DMS114 treated with DMSO at 0.1 percent for 48 hours (cell line): ENCODE data around the gene IL3.

Source experiments
- DNase-seq: peaks from one replicate; lab custom pipeline; 2025; ENCODE audit not compliant: unreplicated experiment; lab: John Stamatoyannopoulos, UW

The IL3 gene, protein sequence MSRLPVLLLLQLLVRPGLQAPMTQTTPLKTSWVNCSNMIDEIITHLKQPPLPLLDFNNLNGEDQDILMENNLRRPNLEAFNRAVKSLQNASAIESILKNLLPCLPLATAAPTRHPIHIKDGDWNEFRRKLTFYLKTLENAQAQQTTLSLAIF

DNA sequence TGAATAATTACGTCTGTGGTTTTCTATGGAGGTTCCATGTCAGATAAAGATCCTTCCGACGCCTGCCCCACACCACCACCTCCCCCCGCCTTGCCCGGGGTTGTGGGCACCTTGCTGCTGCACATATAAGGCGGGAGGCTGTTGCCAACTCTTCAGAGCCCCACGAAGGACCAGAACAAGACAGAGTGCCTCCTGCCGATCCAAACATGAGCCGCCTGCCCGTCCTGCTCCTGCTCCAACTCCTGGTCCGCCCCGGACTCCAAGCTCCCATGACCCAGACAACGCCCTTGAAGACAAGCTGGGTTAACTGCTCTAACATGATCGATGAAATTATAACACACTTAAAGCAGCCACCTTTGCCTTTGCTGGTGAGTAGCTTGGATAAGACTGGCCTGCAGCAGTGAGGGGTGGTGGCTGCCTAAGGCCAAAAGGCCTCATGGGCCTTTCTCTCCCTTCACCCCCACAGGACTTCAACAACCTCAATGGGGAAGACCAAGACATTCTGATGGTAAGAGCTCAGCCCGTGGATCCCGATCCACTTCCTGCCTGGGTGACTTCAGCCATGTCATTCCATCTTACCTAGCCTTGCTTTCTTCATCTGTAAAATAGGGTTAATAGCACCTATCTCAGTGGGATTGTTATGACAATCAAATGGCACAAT lies at the start of gene IL3:
Gene IL3 (plus strand): TSS at position 155 of the 661 bp plus-strand sequence. CDS start 52 bp downstream, at position 207.
- no peak for DNase-seq

DNA sequence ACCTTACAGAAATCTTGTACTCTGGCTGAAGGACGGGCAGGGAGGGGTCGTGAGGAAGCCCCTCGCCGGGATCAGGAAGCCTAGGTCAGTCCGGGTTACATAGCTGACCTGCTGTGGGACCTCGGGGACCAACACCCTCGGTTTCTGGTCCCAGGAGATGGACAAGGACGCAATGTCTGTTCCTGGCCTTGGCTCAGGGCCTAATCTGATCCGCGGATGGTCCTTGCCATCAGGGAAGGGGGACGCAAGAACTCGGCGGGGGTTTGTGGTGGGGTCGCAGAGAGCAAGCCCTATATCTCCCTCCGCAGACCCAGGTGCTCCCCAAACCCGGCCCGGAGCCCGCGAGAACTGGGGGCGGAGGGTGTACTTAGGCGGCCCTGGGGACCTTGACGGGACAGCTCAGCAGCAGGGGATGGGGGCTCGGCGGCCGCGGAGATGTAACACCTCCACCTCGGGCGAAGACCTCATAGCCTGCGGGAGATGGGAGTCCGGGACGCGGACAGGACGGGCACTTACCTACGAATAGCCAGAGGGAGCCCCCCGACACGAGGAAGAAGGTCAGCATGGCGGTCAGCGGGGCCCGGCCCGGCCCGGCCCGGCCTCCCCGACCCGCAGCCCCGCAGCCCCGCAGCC lies 49.4 kb upstream of the IL3 start:
- DNase-seq = no peak

DNA sequence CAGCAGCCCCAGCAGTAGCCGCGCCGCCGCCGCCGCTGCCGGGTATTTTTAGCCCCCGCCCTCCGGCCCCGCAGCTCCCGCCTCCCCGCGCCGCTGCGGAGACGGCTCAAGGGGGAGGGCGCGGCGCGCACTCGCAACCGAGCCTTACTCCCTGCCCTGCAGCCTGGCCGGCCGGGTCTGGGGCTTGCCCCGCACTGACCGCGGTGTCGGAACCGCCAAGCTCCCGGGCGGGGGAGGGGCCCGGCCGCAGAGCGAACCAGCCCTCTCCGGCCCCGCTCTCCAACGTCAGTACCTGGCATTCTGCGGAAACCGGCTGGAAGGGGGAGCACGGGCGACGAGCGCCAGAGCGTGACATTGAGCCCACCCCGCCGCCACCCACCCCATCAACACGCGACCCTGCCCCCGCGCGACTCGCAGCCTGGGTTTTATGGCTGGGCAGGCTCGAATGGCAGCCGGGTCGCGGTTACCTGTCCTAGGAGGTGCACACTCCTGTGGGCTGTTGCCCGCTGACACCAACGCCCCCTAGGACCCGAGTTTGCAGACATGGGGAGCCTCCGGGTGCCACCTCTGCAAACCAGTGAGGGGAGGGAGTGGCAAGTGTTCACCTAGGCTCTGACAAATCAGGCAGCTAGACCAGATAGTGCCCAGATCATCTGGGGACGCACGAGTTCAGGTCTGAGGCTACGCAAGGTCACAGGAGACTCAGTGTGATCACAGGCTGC lies 48.7 kb upstream of the IL3 start, which contains the start of gene ACSL6:
Gene ACSL6 (minus strand): TSS at position 37 of the 722 bp plus-strand sequence. CDS start 105 bp downstream, outside the sequence.
- DNase-seq = no peak

DNA sequence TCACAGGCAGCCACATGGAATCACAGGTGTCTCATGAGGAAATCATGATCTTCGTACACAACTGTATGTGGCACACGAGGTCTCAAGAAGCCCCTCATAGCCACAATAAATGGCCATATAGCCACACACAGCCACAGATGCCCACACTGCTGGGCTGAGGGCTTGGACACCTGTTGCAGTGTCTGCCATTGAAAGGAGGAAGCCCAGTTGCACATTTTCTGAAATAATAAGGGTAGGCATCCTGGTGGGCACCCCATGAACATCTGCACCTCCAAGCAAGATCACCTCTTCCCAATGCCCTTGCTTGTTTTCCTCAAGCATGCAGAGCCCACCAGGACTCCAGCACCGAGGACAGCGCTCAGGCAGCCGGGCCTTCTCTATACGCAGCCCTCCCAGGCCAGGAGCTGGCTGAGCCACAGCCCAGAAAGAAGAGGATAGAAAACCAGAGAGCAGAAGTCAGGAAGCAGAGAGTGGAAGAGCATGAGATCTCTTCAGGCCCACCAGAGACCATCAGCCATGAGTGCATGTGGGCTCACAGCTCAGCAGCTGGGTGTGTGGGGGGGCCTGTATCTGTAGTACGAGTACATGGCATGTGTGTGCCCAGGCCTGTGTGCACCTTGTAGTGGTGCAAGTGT lies 48.0 kb upstream of the IL3 start:
- no peak for DNase-seq

DNA sequence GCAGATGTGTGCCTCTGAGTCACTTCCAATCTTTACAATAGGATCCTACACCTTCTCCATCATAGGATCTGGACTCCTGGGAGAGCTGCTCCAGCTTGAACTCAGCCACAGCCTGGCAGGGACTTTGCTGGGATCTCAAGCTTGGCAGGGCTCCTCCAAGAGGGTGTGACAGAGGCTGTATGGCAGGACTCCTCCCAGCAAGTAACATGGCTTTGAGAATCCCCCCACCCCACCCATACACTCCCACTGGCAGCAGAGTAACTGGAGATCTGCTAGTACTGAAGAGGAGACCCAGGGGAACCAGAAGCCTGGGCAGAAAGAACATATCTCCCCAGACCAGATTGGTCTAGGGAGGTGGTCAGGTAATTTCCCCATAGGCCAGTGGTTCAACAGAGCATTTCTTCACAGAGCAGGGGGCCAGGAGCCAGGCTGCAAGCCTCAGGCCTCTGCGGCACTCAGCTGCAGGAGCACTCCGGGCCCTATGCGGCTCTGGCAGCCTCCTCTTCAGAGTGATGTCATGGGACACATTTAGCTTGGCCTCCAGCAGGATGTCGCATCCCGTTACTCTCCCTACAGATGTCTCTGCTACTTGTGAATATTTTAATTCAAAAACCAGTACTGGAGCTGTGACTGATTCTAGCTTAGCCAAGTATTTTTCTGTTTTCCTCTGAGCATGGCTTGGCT lies 47.3 kb upstream of the IL3 start:
- no peak for DNase-seq

DNA sequence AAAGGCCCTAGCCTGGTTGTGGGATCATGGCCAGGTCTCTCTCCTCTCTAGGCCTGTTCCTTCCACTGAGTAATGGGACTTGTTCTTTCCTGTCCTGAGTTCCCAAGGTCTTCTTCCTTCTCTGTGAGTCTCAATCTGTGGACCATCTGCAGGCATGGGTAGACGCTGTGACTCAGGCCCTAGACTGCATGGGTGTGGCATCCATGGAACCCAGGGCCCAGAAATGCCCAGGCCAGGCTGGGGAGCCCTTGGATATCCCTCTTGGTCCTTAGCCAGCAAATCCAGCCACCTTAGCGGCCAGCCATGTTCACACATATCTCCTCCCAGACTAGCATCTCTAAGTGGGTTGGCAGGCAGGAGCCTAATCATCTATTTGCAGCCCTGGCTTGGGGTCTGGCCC lies 46.7 kb upstream of the IL3 start:
- DNase-seq = no peak

DNA sequence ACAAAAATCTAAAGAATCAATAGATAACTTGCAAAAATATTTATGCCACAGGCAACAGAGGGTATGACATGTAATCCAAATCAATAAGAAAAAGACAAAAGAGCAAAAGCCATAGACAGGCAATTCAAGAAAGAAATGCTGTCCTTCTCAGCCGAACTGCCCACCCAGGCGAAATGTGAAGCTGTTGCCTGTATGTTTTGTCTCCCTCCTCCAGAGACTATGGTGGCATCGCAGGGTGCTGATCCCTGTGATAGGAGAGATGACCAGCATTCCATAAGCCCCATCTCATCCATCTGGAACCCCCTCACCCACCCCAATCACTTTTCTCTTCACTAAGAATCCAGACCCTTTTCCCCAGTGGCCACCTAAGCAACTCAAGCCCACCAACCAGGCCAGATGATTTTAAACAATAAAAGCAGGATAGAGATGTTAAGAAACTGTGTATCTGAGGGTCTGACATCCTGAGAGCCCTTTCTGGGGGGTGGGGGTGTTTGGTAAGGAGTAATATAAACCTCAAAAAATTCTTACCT lies 43.7 kb upstream of the IL3 start:
- DNase-seq = no peak

DNA sequence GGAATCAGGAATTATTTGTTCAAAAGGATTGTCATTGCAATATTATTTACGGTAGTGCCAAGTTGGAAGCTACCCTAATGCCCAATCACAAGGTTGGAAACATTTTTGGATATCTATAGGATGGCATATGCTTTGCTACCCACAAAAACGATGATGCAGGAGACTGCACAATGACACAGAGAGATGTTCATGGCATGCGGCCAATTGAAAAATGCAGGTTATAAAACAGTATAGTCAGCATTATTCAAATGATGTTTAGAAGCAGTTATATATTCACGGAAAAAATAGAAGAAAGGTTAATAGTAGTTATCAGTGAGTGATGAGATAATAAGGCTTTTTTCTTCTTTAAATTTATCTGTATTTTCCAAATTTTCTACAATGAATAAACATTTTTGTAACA lies 43.1 kb upstream of the IL3 start:
- no peak for DNase-seq

DNA sequence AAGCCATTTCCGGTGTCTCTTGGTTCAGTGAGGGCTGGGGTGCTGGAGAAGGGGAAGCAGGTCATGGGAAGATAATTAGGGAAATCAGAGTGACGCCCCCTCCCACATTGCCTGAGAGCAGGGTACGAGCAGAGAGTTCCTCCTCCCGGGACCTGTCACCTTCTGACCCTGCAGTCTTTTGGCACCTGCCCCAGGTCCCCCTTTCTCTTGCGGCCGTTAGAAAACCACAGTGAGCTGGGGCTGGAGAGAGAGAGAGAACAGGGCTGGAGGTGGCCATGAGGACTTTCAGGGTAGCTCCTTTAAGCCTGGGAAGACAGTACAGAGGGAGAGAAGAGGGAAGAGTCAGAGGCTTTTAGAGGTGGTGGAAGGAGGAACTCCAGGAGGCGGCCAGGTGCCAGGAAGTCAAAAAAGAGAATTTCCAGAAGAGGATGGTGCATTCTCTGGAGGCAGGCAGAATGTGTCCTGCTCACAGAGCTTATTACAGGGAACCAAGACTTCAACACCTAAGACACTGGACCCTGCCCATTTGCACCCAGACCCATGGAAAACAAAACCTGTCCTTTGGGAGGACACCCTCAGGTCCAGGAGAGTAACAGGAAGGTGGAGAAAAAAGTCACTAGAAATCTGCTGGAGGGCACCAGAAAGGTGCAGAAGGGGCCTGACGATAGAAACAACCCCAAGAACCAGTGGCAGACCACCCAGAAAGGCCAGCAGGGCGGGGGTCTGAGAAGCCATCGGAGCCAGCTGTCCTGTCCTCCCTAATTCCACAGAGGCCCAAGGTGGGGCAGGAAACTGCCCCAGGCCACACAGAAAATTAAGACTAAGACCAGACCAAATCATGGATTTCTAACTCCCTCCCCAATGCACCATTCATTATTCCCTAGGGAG lies 42.5 kb upstream of the IL3 start:
- no peak for DNase-seq

DNA sequence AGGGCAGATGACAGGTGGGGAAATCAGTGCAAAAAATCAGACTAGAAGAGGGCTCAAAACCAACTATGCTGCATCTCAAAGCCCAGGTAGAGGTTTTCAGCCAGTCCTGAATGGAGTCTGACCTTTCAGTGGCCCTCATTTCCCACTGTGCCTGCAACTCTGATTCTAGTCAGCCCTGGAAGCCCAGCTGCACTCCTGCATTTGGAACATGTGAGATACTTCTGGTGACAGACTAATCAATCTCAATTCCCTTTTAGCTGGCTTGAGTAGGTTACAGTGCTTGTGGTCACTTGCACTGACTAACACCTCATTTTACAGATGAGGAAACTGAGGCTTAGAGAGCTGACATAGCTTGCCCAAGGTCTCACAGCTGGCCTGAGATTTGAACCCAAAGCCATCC lies 41.1 kb upstream of the IL3 start:
- DNase-seq = no peak

DNA sequence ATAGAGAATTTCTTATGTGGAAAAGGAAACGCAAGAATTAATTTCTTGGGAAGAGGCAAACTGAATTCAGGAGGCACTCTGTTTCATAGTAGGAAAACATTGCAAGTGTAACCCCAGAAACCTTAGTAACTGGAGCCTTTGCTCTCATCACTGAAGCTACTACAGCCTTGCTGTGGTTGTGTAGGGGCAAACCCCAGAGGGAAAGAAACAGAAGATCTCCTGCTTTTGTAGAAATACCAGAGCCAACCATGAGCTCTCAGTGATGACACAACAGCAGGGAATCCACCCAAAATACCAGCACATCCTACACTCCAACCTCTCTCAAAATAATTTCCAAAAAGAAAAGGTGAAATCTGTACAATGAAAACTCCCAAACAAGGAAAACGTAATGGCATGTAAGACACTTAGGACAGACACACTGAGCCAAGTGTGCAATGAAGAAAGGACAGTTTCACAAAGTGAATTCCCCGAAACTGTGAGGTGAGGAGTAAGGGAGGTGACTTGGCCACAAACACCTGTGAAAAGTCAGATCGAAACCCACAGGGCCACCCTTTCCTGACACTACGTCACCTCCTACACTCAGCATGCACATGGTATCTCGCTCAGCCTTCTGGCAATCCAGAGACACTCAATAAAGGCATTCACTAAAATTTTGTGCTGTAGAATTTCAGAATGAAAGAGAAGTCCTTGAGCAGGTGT lies 40.4 kb upstream of the IL3 start:
- DNase-seq = no peak

DNA sequence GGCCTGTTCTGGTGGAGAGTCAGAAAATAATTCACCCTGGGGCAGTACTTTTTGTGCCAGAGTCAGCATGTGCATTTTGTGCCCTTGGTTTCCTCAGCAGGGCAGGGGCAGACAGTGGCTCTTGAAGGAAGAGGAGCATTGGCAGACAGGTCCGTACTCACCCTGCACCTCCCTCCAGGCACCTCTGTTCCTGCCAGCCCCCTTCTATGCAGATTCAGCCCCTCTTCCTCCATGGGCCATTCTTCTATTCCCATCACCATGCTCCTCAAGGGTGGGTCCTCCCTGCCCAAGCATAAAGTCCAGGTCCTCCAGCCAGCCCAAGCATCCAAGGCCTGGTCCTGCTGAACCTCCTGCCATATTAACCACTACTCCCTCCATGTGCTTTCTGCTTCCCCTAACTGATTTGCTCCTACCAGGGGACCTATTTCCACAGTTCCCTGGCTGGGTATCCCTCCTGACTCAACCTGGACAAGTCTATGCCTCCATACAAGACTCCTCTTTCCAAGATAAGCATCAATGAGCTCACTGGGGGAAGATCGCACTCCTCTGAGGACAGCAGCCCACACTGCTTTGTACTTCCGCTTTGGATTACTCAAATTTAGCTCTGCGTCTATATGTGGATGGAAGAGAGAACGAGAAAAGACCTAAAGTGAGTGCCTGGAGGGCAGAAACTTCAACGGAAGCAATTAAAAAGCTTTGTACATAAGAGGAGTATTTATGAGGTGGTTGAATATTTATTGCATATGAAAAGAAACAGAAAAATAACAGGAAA lies 39.7 kb upstream of the IL3 start:
- DNase-seq = no peak

DNA sequence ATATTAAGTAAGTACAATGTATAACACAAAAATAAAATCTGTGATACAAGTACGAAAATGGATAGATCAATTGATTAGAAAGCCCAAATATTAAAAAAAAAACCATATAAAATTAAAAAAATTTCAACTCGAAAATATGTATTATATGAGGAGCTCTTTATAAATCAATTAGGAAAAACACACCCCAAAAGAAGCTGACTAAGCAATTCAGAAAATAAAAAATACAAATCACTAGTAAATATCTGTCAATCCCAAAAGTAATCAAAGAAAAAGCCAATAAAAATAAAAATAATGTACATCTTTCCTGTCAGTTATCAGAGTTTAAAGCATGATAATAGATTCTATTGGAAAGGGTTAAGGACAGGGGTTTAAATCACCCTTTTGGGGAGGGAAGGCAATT lies 38.8 kb upstream of the IL3 start:
- DNase-seq = no peak

DNA sequence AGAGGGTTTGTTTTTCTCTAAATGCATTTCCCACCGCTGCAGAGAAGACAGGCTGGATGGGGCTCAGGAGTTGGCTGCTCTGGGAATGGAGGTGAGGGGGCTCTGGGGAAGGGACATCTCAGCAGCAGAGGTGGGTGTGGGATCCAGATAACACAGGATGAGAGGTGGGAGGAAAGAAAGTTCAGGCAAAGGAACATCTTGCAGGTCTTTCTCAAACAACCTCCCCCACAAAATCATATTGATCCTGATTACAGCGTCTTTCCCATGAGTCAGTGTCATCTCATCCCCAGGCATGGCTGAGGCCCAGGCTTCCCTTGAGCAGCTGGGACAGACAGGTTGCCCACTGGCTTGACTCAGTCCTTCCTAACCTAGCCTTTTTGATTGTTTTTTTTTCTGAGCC lies 37.7 kb upstream of the IL3 start:
- DNase-seq = no peak

DNA sequence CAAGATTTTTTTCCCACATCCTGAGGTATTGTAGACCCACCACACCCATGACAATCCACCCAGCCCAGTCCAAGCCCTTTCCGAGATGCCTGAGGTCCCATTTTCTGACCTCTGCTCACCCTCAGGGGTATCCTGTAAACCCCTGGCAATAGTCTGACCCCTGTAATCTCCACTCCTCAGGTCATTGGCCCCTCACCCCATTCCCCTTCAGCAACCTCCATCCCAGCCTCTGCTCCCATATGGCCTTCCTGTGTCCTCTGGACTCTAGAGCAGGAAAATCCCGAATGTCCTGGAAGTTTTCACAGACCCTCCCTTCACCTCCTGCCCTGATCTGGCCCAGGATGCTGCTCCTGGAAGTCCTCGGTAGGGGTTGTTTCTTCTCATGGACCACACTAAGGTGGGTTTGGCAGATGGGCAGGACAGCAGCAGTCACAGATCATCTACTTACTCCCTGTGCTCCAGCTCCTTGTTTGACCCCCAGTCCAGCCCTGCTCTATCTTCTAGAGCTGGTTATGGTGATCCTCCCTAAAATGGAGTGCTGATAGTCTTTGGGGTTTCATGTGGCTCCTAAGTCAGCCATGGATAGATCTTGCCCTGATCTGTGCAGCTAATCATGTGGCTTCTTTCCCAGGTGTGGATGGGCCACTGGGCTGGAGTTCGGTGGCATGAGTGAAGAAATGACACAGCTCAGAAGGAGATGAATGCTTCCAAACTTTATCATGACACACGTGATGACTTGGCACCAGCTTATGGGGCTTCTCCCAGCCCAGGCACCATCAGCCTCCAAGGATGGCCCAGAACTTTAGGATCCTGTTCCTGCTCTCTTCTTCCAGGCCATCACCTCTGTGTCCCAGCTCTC lies 37.0 kb upstream of the IL3 start:
- no peak for DNase-seq

DNA sequence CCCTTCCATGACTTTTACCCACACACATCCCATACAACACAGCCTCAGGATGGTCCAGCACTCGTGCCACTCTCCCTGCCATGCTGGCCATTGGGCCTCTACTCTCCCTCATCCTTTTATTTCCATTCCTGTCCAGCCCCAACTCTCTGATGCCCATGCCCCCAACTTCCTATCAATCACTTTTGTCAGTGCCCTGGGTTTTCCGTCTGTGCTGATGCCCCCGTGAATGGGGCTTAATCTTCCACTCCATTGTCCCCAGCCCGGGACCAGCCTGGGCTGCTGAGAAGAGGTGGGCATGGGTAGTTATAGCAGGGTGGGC lies 36.4 kb upstream of the IL3 start:
- no peak for DNase-seq

DNA sequence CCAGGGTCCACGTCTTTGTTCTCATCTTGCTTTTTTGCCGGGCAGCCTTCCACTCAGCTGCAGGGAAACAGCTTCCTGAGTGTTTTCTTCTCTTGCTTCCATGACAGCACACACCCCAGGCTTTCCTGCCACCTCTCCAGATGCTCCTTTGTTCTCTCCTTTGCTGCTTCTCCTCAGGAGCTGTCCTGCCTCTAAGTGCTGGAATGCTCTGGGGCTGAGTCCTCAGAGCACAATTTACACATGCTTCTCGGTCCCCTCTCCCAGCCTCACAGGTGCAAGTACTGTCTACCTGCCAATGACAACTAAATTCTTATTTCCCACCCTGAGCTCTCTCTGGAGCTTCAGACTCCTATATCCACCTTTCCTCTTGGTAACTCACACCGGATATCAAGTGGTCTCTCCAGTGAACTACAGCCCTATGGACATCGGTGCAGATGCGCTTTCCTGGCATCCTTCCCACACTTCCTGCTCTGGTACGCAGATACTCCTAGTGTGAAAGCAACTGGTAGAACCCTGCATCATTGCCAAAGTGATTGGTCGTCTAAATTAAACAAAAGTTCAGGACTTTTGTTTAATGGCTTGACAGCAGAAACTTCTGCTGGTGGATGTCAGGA lies 35.6 kb upstream of the IL3 start:
- DNase-seq = no peak
